Neutrophil (primary cell): ENCODE results near the gene SH3RF3.
A peak's percentile ranks its signal among the peaks of the same experiment; 100 is the strongest.
"Not testable (repeated sequence)": the region's sequence is repeated elsewhere in the genome, so short reads cannot be mapped to it uniquely, and the experiment has no call there.

ENCODE experiments used
- H3K27ac ChIP-seq: fragments of 200-600 bp; sonication (generic); 2 replicates; pipeline ENCODE4 v1.5.1; 2016; ENCODE audit warnings: mild to moderate bottlenecking, moderate library complexity
- H3K27me3 ChIP-seq: fragments of 200-600 bp; sonication (generic); 2 replicates; pipeline ENCODE4 v1.6.0; 2016; ENCODE audit warnings: mild to moderate bottlenecking
- H3K36me3 ChIP-seq: fragments of 200-600 bp; sonication (generic); 2 replicates; pipeline ENCODE4 v1.5.1; 2017
- H3K4me1 ChIP-seq, 2 experiments: fragments of 200-600 bp in 1 of 2; sonication (generic) in 1 of 2; 1 replicate in 1 of 2; 2 replicates in 1 of 2; pipeline versions ENCODE4 v1.5.1 to v1.6.1; 2013 to 2016; ENCODE audit warnings: low read depth in 1 of 2, low read length in 1 of 2, mild to moderate bottlenecking in 1 of 2, moderate library complexity in 1 of 2; ENCODE audit not compliant: control insufficient read depth in 1 of 2, insufficient read depth in 1 of 2
- H3K4me3 ChIP-seq, 2 experiments: fragments of 200-600 bp in 1 of 2; sonication (generic) in 1 of 2; 1 replicate in 1 of 2; 2 replicates in 1 of 2; pipeline ENCODE4 v1.5.1; 2013 to 2016; ENCODE audit warnings: low read depth in 1 of 2, low read length in 1 of 2, mild to moderate bottlenecking in 1 of 2, moderate library complexity in 1 of 2
- H3K9me3 ChIP-seq: fragments of 200-600 bp; sonication (generic); 2 replicates; pipeline ENCODE4 v1.5.1; 2016
- CTCF ChIP-seq: fragments of 200-600 bp; sonication (generic); IDR thresholded peaks from 2 replicates; pipeline ENCODE4 v1.5.1; 2016; ENCODE audit warnings: antibody characterized with exemption

SH3RF3 gene

GRCh38 chr2:109223490-109223889 is 94.5 kb downstream of the SH3RF3 start:
- Histone ChIP-seq H3K36me3 (no peaks in the 10 kb centered on the region), H3K9me3 (no peaks in the 10 kb centered on the region), H3K4me1 (peaks cover 74 to 78% of the 10 kb centered on the region in 2 experiments), H3K27ac (peak overlapping the region; percentile 90), H3K27me3 (no peaks in the 10 kb centered on the region), H3K4me3 (no peak overlapping the region)
- TF ChIP-seq CTCF = no peak

- peak overlapping the region in 1 of 2 experiments; percentile 50 for H3K4me3 ChIP-seq
- peaks cover 77 to 79% of the 10 kb centered on the region in 2 experiments for H3K4me1 ChIP-seq
- not testable (repeated sequence) for H3K27me3 ChIP-seq, H3K36me3 ChIP-seq, H3K9me3 ChIP-seq
- peak overlapping the region; percentile 90 for H3K27ac ChIP-seq
Measured at GRCh38 chr2:109224341-109224740, 95.3 kb downstream of the SH3RF3 start.

- Histone ChIP-seq H3K36me3 (no peaks in the 10 kb centered on the region), H3K9me3 (no peaks in the 10 kb centered on the region), H3K4me1 (peaks cover 86 to 89% of the 10 kb centered on the region in 2 experiments), H3K4me3 (peak overlapping the region; percentile 33 to 50), H3K27ac (peak overlapping the region; percentile 90), H3K27me3 (no peaks in the 10 kb centered on the region)
- no peak for TF ChIP-seq CTCF
Measured at GRCh38 chr2:109225170-109225782, 96.3 kb downstream of the SH3RF3 start.

GRCh38 chr2:109226128-109226527 is 97.1 kb downstream of the SH3RF3 start:
- peak overlapping the region; percentile 90 for H3K27ac ChIP-seq
- no peaks in the 10 kb centered on the region for H3K36me3 ChIP-seq
- no peaks in the 10 kb centered on the region for H3K27me3 ChIP-seq
- peaks cover 90 to 91% of the 10 kb centered on the region in 2 experiments for H3K4me1 ChIP-seq
- H3K9me3 ChIP-seq = no peaks in the 10 kb centered on the region
- no peak for TF ChIP-seq CTCF
- peak overlapping the region in 1 of 2 experiments; percentile 50 for H3K4me3 ChIP-seq

GRCh38 chr2:109226622-109227021 is 97.6 kb downstream of the SH3RF3 start:
- Histone ChIP-seq H3K4me1 (peaks cover 93 to 94% of the 10 kb centered on the region in 2 experiments), H3K27me3 (no peaks in the 10 kb centered on the region), H3K9me3 (no peaks in the 10 kb centered on the region), H3K4me3 (peak overlapping the region in 1 of 2 experiments; percentile 11), H3K27ac (peak overlapping the region; percentile 90), H3K36me3 (no peaks in the 10 kb centered on the region)
- TF ChIP-seq CTCF = no peak

GRCh38 chr2:109229094-109229675 is 100.2 kb downstream of the SH3RF3 start:
- peak overlapping the region in 1 of 2 experiments; percentile 2 for H3K4me3 ChIP-seq
- no peaks in the 10 kb centered on the region for H3K36me3 ChIP-seq
- peaks cover 90 to 100% of the 10 kb centered on the region in 2 experiments for H3K4me1 ChIP-seq
- H3K9me3 ChIP-seq = no peaks in the 10 kb centered on the region
- no peak for TF ChIP-seq CTCF
- H3K27ac ChIP-seq = peak overlapping the region; percentile 90
- no peaks in the 10 kb centered on the region for H3K27me3 ChIP-seq
